ENCODE measurements around the gene TAF1. TPM values are rescaled to one million over a fixed set of nuclear protein-coding genes. Genes with fewer than 3 reads are reported as not detected.

Gene TAF1
- polyA plus RNA-seq, 1 donor (not counting 4 experiments of a cell fraction or from before 2014, with no cell fraction given): 13.3 TPM

DNA sequence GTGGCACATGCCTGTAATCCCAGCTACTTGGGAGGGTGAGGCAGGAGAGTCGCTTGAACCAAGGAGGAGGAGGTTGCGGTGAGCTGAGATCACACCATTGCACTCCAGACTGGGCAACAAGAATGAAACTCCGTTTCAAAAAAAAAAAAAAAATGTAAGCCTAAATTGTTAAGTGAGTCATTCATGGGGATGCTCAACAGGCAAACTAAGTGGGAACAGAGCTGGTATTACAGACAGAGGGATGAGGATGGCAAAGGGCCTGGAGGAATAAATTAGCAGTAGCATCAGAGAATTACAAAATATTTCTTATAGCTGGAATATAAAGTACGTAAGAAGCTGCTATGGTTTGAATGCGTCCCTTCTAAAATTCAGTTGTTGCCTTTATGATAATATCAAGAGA is 123.4 kb downstream of the TAF1 start:
- no peak for FAIRE-seq
- TF ChIP-seq EZH2 (IDR thresholded peaks at IDR 0.05; ENCODE audit: low read length): no peak
- TF ChIP-seq, protein P1, sequence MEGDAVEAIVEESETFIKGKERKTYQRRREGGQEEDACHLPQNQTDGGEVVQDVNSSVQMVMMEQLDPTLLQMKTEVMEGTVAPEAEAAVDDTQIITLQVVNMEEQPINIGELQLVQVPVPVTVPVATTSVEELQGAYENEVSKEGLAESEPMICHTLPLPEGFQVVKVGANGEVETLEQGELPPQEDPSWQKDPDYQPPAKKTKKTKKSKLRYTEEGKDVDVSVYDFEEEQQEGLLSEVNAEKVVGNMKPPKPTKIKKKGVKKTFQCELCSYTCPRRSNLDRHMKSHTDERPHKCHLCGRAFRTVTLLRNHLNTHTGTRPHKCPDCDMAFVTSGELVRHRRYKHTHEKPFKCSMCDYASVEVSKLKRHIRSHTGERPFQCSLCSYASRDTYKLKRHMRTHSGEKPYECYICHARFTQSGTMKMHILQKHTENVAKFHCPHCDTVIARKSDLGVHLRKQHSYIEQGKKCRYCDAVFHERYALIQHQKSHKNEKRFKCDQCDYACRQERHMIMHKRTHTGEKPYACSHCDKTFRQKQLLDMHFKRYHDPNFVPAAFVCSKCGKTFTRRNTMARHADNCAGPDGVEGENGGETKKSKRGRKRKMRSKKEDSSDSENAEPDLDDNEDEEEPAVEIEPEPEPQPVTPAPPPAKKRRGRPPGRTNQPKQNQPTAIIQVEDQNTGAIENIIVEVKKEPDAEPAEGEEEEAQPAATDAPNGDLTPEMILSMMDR (optimal IDR thresholded peaks at IDR 0.05 in 1 of 3, IDR thresholded peaks at IDR 0.05 in 1 of 3, conservative IDR thresholded peaks at IDR 0.05 in 1 of 3; ENCODE audit: extremely low read depth in 1 of 3, insufficient read depth in 2 of 3, low read length in 3 of 3): no peak
- no peaks in the 10 kb centered on the region for H3K9me1 ChIP-seq (ENCODE audit: control insufficient read depth, extremely low read depth, insufficient read depth, low read length)
- H3K36me3 ChIP-seq (ENCODE audit: control insufficient read depth in 2 of 2, extremely low read depth in 1 of 2, insufficient read depth in 2 of 2, low read length in 2 of 2): no peaks in the 10 kb centered on the region
- H3K4me2 ChIP-seq (ENCODE audit: control insufficient read depth, extremely low read depth, insufficient read depth, low read depth, low read length): no peak overlapping the region
- H3K27me3 ChIP-seq (ENCODE audit: control insufficient read depth, extremely low read depth, insufficient read depth, low read length): no peaks in the 10 kb centered on the region
- H2AFZ ChIP-seq (ENCODE audit: control insufficient read depth, low read length): no peak overlapping the region
- H3K9ac ChIP-seq (ENCODE audit: control insufficient read depth, extremely low read depth, insufficient read depth, low read length): no peak overlapping the region
- no peak for DNase-seq (ENCODE audit: low read depth, low spot score)
- peaks cover 2% of the 10 kb centered on the region for H3K9me3 ChIP-seq (ENCODE audit: control insufficient read depth, low read depth, low read length)
- no peaks in the 10 kb centered on the region for H3K4me1 ChIP-seq (ENCODE audit: control insufficient read depth, extremely low read depth, insufficient read depth, low read length)
- no peaks in the 10 kb centered on the region for H3K79me2 ChIP-seq (ENCODE audit: control insufficient read depth, insufficient read depth, low read length)
- H3K4me3 ChIP-seq (ENCODE audit: control insufficient read depth in 2 of 3, extremely low read depth in 1 of 3, insufficient read depth in 2 of 3, low read depth in 1 of 3, low read length in 3 of 3): no peak overlapping the region
- dilution Hi-C loops (cut with MboI; ENCODE audit: extremely low pct_ligation_motif_present, low sequenced_read_pairs): no loop called here
- no peaks in the 10 kb centered on the region for H4K20me1 ChIP-seq (ENCODE audit: control insufficient read depth, extremely low read depth, insufficient read depth, low read length)
- no peak overlapping the region for H3K27ac ChIP-seq (ENCODE audit: control insufficient read depth, insufficient read depth, low read length)

DNA sequence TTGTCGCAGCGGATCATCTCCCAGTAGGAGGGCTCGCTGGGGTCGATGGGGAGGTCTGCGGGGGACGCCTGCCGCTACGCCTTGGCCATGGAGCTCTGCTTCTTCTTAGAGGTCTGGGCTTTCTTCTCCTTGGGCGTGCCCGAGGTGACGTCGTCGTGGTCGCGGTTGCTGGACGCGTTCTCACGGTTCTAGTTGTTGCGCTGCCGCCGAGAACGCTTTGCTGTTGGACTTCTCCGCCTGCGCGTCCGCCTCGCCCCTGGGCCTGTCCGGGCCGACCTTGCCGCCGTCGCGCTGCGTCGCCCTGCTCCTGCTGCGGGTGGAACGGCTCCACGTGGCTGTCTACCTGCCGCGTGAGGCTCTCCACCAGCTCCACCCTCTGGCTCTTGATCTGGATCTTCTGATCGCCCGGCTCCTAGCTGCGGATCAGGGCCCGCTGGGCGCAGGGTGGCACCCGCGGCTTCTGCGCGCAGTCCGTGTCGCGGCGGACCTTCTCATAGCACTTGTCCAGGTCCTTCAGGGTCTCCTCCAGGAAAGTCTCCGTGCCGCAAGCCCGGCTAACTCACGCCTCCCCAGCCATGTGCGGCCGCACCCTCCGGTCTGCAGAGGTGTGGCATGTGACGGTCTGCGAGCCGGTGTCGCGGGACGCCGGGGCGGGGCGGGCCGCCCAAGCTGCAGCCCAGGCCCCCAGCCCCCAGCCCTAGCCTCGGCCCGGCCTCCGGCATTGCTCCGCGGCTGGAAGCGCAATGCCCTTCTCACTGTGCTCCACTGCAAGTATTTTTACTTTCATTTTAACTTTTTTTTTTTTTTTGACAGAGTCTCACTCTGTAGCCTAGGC is 126.3 kb downstream of the TAF1 start:
- H3K27me3 ChIP-seq (ENCODE audit: control insufficient read depth, extremely low read depth, insufficient read depth, low read length): no peaks in the 10 kb centered on the region
- peaks cover 2% of the 10 kb centered on the region for H3K9me3 ChIP-seq (ENCODE audit: control insufficient read depth, low read depth, low read length)
- H3K9me1 ChIP-seq (ENCODE audit: control insufficient read depth, extremely low read depth, insufficient read depth, low read length): no peaks in the 10 kb centered on the region
- peak overlapping the region; percentile 4 for H3K9ac ChIP-seq (ENCODE audit: control insufficient read depth, extremely low read depth, insufficient read depth, low read length)
- no peaks in the 10 kb centered on the region for H3K36me3 ChIP-seq (ENCODE audit: control insufficient read depth in 2 of 2, extremely low read depth in 1 of 2, insufficient read depth in 2 of 2, low read length in 2 of 2)
- no peaks in the 10 kb centered on the region for H3K79me2 ChIP-seq (ENCODE audit: control insufficient read depth, insufficient read depth, low read length)
- no peak overlapping the region for H3K27ac ChIP-seq (ENCODE audit: control insufficient read depth, insufficient read depth, low read length)
- H3K4me1 ChIP-seq (ENCODE audit: control insufficient read depth, extremely low read depth, insufficient read depth, low read length): no peaks in the 10 kb centered on the region
- H2AFZ ChIP-seq (ENCODE audit: control insufficient read depth, low read length): peak overlapping the region; percentile 75
- H4K20me1 ChIP-seq (ENCODE audit: control insufficient read depth, extremely low read depth, insufficient read depth, low read length): no peaks in the 10 kb centered on the region
- peak overlapping the region; percentile 27 to 52 (median 48) for H3K4me3 ChIP-seq (ENCODE audit: control insufficient read depth in 2 of 3, extremely low read depth in 1 of 3, insufficient read depth in 2 of 3, low read depth in 1 of 3, low read length in 3 of 3)
- H3K4me2 ChIP-seq (ENCODE audit: control insufficient read depth, extremely low read depth, insufficient read depth, low read depth, low read length): peak overlapping the region; percentile 67
- no peak for TF ChIP-seq EZH2 (IDR thresholded peaks at IDR 0.05; ENCODE audit: low read length)
- TF ChIP-seq, protein P1 (optimal IDR thresholded peaks at IDR 0.05 in 1 of 3, IDR thresholded peaks at IDR 0.05 in 1 of 3, conservative IDR thresholded peaks at IDR 0.05 in 1 of 3; ENCODE audit: extremely low read depth in 1 of 3, insufficient read depth in 2 of 3, low read length in 3 of 3): no peak
- dilution Hi-C loops (cut with MboI; ENCODE audit: extremely low pct_ligation_motif_present, low sequenced_read_pairs): no loop called here
- FAIRE-seq (no peak), DNase-seq (ENCODE audit: low read depth, low spot score) (no peak)
